Fibroblast of villous mesenchyme (primary cell): Measurements from ENCODE around the gene VPS18. TPM values are rescaled to one million over a fixed set of nuclear protein-coding genes. Genes with fewer than 3 reads are reported as not detected.
A peak's percentile ranks its signal among the peaks of the same experiment; 100 is the strongest.

Source experiments
- DNase-seq: peaks from one replicate; pipeline ENCODE4 v3.0.0-alpha.2; 2010; ENCODE audit warnings: low read depth
- H3K4me3 ChIP-seq: 2 replicates; pipeline ENCODE4 v1.5.1; 2011; ENCODE audit warnings: low read depth, mild to moderate bottlenecking, low read length
- CTCF ChIP-seq: IDR thresholded peaks from 2 replicates; pipeline ENCODE4 v1.5.1; 2012; ENCODE audit warnings: low read depth, mild to moderate bottlenecking, low read length; ENCODE audit not compliant: insufficient read depth
- total RNA-seq: library from RNA; depleted of rRNA; stranded (reverse); fragments of >200 nt; gene quantifications from 2 replicates; pipeline ENCODE4 v1.2.3, GENCODE V29; 2012

The VPS18 gene
- total RNA-seq, 1 donor = 48.8 TPM

- no peak for DNase-seq
Measured at GRCh38 chr15:40931300-40932142, 37.3 kb downstream of the VPS18 start.

GRCh38 chr15:40932156-40932555 lies 37.9 kb downstream of the VPS18 start:
- TF ChIP-seq CTCF = no peak
- DNase-seq = no peak
- H3K4me3 ChIP-seq = no peak overlapping the region

More at GRCh38 chr15:40931300-40932142, 37.3 kb downstream of the VPS18 start:
- H3K4me3 ChIP-seq = peak overlapping the region; percentile 58
- no peak for TF ChIP-seq CTCF

GRCh38 chr15:40932649-40933516 lies 38.6 kb downstream of the VPS18 start:
- DNase-seq = no peak
- no peak overlapping the region for H3K4me3 ChIP-seq
- TF ChIP-seq CTCF = no peak

GRCh38 chr15:40933517-40933902 lies 39.3 kb downstream of the VPS18 start:
- no peak overlapping the region for H3K4me3 ChIP-seq
- no peak for TF ChIP-seq CTCF
- DNase-seq = no peak

GRCh38 chr15:40934457-40934856 lies 40.2 kb downstream of the VPS18 start:
- TF ChIP-seq CTCF = no peak
- H3K4me3 ChIP-seq = no peak overlapping the region
- DNase-seq = no peak

- DNase-seq = no peak
- no peak for TF ChIP-seq CTCF
- H3K4me3 ChIP-seq = no peak overlapping the region
Measured at GRCh38 chr15:40936234-40936708, 42.0 kb downstream of the VPS18 start.
